SK-N-SH treated with all-trans-retinoic acid at 6 μM for 48 hours (cell line): ENCODE data around the gene CRYGB.

ENCODE experiments used
- BACH2 ChIP-seq: fragments of 250-450 bp; sonication (Bioruptor Pico); IDR thresholded peaks from 2 replicates; pipeline ENCODE4 v1.9.0; 2021; ENCODE audit warnings: mild to moderate bottlenecking, borderline replicate concordance
- OSR1 ChIP-seq: fragments of 250-450 bp; sonication (Bioruptor Pico); IDR thresholded peaks from 2 replicates; pipeline ENCODE4 v1.8.0; 2022; ENCODE audit warnings: moderate library complexity, mild to moderate bottlenecking, inconsistent platforms
- RARB ChIP-seq: fragments of 250-450 bp; sonication (Bioruptor Pico); IDR thresholded peaks from 2 replicates; pipeline ENCODE4 v1.8.0; 2021; ENCODE audit warnings: mild to moderate bottlenecking, moderate library complexity
- ZFP3 ChIP-seq: fragments of 250-450 bp; sonication (Bioruptor Pico); IDR thresholded peaks from 2 replicates; pipeline ENCODE4 v1.5.0; 2020; ENCODE audit warnings: mild to moderate bottlenecking, moderate library complexity
- ZFP30 ChIP-seq: fragments of 450-650 bp; formaldehyde crosslinking; IDR thresholded peaks from 2 replicates; pipeline ENCODE4 v1.5.0; 2022; ENCODE audit warnings: mild to moderate bottlenecking, moderate library complexity
- ZNF565 ChIP-seq: fragments of 450-650 bp; formaldehyde crosslinking; conservative IDR thresholded peaks from 2 replicates; pipeline ENCODE4 v1.5.0; 2020; ENCODE audit warnings: low read depth, mild to moderate bottlenecking, moderate library complexity
- TF ChIP-seq, protein P1 (sequence below): fragments of 250-450 bp; sonication (Bioruptor Pico); IDR thresholded peaks from 2 replicates; pipeline ENCODE4 v1.5.1; 2021; ENCODE audit warnings: mild to moderate bottlenecking, moderate library complexity
- TF ChIP-seq, protein P2 (sequence below): fragments of 250-450 bp; sonication (Bioruptor Pico); IDR thresholded peaks from 2 replicates; pipeline ENCODE4 v1.5.1; 2020; ENCODE audit warnings: low read depth, mild to moderate bottlenecking, moderate library complexity

DNA sequence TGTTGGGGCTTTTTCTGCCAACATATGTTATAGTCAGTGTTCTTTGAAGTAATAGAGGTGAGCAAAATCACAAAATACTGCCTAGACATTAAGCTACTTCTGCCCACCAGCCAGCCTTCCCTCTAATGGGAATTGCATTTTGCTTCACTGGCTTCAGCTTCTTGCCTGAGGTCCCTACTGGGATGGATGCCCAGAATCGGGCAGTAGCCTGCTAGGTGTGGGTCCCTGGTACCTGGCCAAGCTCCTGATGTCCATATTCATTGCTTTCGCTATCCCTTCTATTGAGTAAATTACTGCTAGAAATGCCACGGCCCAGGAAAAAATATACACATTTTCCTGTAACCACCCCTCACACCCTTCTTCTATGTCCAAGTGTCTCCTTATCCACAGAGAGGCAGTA, 48.6 kb downstream of the CRYGB start:
- TF ChIP-seq RARB (CRISPR knock-in tag) (no peak), ZFP3 (no peak), ZNF565 (CRISPR knock-in tag) (no peak), ZFP30 (CRISPR knock-in tag) (no peak), OSR1 (CRISPR knock-in tag) (no peak), BACH2 (CRISPR knock-in tag) (no peak)
- TF ChIP-seq, protein P1, sequence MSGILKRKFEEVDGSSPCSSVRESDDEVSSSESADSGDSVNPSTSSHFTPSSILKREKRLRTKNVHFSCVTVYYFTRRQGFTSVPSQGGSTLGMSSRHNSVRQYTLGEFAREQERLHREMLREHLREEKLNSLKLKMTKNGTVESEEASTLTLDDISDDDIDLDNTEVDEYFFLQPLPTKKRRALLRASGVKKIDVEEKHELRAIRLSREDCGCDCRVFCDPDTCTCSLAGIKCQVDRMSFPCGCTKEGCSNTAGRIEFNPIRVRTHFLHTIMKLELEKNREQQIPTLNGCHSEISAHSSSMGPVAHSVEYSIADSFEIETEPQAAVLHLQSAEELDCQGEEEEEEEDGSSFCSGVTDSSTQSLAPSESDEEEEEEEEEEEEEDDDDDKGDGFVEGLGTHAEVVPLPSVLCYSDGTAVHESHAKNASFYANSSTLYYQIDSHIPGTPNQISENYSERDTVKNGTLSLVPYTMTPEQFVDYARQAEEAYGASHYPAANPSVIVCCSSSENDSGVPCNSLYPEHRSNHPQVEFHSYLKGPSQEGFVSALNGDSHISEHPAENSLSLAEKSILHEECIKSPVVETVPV, result no peak
- TF ChIP-seq, protein P2, sequence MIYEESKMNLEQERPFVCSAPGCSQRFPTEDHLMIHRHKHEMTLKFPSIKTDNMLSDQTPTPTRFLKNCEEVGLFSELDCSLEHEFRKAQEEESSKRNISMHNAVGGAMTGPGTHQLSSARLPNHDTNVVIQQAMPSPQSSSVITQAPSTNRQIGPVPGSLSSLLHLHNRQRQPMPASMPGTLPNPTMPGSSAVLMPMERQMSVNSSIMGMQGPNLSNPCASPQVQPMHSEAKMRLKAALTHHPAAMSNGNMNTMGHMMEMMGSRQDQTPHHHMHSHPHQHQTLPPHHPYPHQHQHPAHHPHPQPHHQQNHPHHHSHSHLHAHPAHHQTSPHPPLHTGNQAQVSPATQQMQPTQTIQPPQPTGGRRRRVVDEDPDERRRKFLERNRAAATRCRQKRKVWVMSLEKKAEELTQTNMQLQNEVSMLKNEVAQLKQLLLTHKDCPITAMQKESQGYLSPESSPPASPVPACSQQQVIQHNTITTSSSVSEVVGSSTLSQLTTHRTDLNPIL (CRISPR knock-in tag), result no peak
